ENCODE data around the gene ANK3.
A peak's percentile ranks its signal among the peaks of the same experiment; 100 is the strongest.

ANK3 gene

DNA sequence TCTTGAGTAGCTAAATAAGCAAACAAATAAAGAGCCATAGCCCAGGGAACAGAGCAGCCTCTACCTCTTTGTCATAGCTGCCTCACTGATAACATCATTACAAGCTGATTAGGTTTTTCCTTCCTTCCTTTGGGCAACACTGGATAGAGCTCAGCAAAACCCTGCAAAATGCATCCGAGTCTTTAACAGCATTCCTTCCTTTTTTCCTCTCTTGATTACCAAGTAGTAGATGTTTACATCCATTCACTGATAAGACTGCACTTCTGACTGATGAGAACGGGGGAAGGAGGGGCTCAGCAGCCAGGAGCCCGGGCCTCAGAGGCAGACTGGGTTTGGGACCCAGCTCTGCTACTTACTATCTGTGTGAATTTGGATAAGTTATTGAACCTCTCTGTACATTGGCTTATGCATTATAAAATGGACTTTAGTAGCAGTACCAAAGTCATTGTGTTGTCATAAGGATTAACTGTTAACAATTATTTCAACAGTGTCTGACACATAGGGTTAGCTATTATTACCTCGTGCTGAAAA, 214.2 kb downstream of the ANK3 start:
- DNase-seq (ENCODE audit: low spot score), result no peak

- peak; percentile 8 for DNase-seq (ENCODE audit: low spot score)
Observed at GRCh38 chr10:60172363-60172990, 217.2 kb downstream of the ANK3 start.

DNA sequence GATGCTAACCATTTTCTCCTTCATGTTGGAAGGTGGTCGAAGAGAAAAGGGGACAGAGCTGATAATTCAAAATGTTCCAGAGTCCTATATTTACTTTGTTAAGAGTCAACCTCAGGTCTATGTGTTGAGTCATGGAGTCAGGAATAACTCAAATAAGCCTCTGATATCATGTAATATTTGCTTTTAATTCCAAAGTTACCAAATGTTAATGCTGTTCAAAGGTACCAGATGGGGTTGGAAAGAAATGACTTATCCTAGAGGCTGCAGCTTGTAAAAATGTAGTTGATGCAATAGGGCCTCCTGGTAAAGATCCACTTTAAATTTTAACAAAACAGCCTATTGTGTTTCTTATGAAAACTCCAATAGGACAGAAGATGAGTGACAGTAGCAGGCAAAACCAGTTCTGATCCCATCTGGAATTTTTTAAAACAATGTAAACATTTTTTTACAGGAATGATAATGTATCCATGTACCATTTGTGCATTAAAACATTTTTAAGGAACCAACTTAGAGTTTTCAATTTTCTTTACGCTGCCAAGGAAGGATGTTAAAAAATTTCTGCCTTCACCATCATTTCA, 218.2 kb downstream of the ANK3 start:
- no peak for DNase-seq (ENCODE audit: low spot score)

DNA sequence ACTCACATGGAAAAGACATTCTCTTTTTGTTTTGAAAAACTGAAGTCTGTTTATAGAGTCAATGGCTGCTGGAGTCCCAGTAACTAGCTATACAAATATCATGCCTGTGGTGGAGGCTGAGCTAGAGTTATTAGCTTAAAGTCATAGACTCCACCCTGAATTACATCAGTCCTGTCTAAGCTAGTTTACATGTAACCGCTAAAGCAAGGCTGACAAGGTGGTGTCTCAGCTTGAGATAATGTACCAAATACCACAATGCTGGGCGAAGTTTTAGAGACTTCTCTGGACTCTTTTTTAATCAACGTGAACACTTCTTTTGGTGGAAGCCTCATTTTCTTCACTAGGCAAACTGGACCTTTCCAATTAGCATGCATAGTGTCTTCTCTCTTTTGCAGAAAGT, 219.4 kb downstream of the ANK3 start:
- no peak for DNase-seq (ENCODE audit: low spot score)

DNA sequence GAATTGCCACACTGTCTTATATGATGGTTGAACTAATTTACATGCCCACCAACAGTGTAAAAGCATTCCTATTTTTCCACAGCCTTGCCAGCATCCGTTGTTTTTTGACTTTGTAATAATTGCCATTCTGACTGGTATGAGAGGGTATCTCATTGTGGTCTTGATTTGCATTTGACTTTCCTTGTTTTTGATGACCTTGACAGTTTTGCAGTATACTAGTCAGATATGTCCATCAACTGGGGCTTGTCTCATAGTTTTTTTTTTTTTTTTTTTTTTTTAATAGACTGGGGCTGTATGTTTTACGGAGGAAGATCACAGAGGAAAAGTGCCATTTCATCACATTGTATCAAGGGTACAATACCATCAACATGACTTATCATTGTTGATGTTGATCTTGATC, 220.6 kb downstream of the ANK3 start:
- no peak for DNase-seq (ENCODE audit: low spot score)

- no peak for DNase-seq (ENCODE audit: low spot score)
Observed at GRCh38 chr10:60167050-60167449, 222.6 kb downstream of the ANK3 start.

DNA sequence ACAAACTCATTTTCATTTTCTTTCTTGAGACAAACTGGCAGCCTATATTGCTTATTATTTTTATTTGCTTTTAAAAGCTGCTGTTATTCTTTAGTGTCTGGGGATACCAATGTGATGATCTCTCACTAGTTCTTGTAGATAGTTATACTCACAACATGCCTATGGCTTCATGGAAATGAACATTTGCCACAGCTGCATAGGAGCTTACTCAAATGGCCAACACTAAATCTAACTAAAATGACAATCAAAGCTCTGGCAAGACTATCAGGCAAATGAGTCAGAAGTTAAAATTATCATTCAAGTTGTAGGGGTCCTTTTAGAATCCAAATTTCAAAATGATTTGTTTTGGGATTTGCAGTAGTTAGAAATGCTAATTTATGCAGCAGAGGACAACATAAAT, 225.9 kb downstream of the ANK3 start:
- DNase-seq (ENCODE audit: low spot score), result no peak

- no peak for DNase-seq (ENCODE audit: low spot score)
Observed at GRCh38 chr10:60162631-60163030, 227.0 kb downstream of the ANK3 start.

- DNase-seq (ENCODE audit: low spot score), result no peak
Observed at GRCh38 chr10:60155943-60156683, 233.6 kb downstream of the ANK3 start.

DNA sequence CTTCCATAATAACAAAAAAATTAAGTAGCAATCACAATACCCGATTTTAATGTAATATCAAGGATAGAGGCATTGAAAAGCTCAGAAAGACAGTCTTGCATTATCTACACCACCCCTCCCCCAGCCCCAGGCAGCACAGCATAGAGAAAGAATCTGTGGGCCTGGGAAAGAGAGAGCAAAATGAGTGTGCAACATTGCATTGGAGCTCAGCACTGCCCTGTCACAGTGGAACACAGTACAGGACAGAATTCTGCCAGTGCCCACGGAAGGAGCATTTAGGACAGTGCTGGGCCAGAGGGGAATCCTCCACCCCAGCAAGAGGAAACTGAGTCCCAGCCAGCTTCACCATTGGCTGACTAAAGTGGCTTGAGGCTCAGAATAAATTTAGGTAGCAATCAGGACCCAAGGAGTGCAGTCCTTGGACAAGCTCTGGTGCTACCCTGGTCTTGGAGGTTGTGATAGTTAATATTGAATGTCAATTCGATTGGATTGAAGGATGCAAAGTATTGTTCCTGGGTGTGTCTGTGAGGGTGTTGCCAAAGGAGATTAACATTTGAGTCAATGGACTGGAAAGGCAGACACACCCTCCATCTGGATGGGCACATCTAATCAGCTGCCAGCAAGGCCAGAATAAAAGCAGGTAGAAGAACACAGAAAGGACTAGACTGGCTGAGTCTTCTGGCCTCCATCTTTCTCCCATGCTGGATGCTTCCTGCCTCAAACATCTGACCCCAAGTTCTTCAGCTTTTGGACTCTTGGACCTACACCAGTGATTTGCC, 234.4 kb downstream of the ANK3 start:
- no peak for DNase-seq (ENCODE audit: low spot score)

- DNase-seq (ENCODE audit: low spot score), result no peak
Observed at GRCh38 chr10:60149003-60149402, 240.7 kb downstream of the ANK3 start.

DNA sequence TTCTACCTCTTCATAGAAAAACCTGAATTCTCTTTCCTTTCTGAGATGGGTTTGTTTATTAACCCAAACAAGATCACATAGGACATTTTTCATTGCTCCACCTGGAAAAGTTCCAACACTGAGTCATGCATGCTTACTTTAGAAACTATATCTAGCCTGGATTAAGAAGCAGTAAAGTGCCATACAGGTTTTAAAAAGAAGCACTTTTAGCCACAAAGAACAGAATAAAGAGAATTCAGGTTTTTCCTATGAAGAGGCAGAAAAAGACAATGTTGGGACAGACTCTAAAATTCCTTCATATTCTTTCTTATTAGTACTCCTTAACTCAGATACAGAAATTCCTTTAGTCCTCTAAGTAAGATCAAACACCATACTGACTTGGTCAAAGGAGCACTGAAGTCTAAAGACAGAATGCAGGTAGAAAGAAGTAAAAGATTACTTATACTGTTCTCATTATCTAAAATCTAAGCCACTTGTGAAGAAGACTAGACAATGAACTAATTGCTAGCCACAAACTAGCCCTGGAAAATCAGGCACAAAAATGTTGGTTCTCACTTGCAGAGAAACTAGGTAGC, 241.3 kb downstream of the ANK3 start:
- peak; percentile 41 for DNase-seq (ENCODE audit: low spot score)

DNA sequence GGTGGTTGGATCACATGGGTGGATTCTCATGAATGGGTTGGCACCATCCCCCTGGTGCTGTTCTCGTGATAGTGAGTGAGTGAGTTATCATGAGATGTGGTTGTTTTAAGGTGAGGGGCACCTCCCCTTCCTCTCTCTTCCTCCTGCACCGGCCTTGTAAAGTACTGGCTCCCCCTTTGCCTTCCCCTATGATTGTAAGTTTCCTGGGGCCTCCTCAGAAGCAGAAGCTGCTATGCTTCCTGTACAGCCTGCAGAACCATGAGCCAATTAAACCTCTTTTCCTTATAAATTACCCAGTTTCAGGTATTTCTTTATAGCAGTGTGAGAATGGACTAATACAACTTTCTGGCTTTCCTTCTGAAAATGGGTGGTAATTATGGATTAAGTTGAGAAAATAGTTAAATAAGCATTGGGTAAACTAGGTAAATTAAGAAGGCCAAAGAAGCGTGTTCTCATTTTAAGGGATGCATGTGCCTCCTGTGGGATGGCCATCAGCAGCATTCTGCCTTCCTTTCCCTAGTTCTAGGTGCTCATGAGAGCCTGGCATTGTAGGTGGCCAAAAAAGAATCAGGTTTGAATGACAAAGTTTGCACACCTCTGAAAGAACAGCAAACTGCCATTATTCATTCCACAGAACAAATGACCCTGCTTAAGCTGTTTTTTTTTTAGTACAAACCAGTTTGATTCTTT, 242.0 kb downstream of the ANK3 start:
- DNase-seq (ENCODE audit: low spot score), result no peak

DNA sequence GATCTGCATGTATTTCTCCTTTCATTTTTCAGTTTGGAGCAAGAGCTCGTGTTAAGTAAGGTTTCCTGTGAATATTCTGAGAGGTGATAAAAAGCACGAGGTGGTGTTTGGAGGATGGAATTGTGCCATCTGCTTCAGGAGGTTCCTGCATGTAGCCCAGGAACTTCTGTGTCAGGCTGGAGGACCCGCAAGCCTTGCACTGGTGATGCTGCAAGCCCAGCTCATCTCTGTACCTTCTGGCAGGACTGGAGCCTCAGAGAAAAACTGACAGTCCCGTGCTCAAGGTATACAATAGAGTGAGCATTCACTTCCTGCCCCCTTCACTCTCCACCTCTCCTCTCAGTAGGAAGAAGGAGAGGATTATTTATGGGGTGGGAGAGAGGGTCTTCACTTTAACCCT, 242.7 kb downstream of the ANK3 start:
- DNase-seq (ENCODE audit: low spot score), result no peak

GRCh38 chr10:60144099-60144498, 245.6 kb downstream of the ANK3 start:
- no peak for DNase-seq (ENCODE audit: low spot score)

- DNase-seq (ENCODE audit: low spot score), result no peak
Observed at GRCh38 chr10:60142736-60143135, 246.9 kb downstream of the ANK3 start.

DNA sequence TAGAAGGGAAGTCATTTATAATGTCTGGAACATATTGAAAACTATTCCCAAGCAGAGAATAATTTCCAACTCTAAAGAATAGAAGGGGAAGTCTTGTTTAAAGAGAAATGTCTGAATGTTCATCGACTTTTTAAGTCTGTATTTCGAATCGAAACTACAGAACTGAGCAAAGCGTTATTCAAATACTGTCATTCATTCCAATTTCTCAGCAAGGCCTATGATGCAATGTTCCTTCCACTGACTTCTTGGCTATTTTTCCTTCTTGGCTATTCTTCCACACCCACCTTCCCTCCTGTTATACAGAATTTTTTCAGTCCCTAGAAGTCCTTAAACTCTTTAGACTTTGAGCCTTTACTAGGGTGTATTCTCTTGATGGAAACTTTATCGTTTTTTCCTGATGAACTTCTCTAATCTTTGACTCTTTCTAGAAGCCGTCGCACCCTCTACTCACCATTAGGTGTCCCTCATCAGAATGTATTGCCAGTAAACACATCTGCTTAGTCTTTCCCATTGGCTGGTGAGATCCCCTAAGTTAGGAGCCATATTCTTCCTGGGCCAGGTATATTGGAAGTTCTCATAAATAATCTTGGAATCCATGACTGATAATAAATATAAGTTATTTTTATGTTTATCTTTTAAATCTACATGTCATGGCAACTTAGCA, 247.6 kb downstream of the ANK3 start:
- no peak for DNase-seq (ENCODE audit: low spot score)

- DNase-seq (ENCODE audit: low spot score), result no peak
Observed at GRCh38 chr10:60140651-60141632, 248.7 kb downstream of the ANK3 start.

DNA sequence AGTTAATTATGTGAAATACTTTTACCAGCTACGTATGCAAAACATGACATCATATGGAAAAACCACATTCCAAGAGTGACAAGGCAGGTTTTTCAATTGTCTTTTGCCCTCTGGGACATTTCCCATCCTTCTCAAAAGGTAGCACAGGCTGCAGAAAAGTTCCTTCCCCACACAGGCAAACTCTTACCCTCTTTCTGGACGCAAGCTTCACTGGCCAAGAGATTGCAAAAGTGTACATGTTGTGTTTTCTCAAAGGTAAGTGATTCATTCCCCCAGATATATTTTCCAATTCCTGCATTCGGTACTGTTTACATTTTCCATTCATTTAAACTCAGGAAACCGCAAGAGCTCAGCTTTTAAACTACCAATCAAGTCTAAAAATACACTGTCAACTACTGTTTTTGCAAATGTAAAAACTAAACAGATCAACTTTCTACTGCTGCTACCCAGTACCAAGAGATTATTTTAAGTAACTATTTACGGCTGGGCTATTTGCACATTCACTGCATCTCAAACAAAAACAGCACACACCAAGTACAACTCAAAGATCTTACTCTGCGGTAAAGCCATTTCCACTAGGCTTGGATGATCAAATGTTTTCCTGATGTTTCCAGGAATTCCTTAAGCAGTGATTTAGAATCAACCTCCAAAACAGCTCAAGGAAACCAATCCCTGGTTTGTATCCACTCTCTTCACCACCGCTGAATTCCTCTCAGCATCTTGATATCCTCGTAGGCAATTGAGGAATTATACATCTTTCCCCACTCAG, 249.7 kb downstream of the ANK3 start:
- DNase-seq (ENCODE audit: low spot score), result no peak

All from COLO829 (cell line).